H1 (cell line): ENCODE measurements around the gene TAS2R42. TPM values are rescaled to one million over a fixed set of nuclear protein-coding genes. Genes with fewer than 3 reads are reported as not detected.

ENCODE experiments used
- CHD7 ChIP-seq: fragments of 300-600 bp; sonication (generic); IDR thresholded peaks from 2 replicates; pipeline ENCODE4 v1.7.1; 2012; ENCODE audit warnings: low read length, moderate library complexity, mild to moderate bottlenecking, inconsistent platforms; ENCODE audit not compliant: insufficient replicate concordance
- polyA plus RNA-seq, 7 experiments: library from polyadenylated mRNA; depleted of rRNA in 3 of 7; stranded (reverse) in 5 of 7; unstranded in 2 of 7; fragments of >200 nt in 5 of 7; fragments of 200-250 nt in 2 of 7; gene quantifications; 1 replicate in 5 of 7; 2 replicates in 1 of 7; 4 replicates in 1 of 7; pipeline versions ENCODE4 v1.2.1 to v1.2.3, GENCODE V29; 2011 to 2013; ENCODE audit warnings: missing spikeins in 2 of 7, mixed read lengths in 2 of 7
- total RNA-seq: library from RNA; stranded (reverse); fragmentation: NEBNext Ultra II Directional; extraction: Animal tissue kit (Norgen Biotek cat#: 25700); gene quantifications from 2 replicates; pipeline ENCODE4 v1.2.1, GENCODE V29; 2021

TAS2R42 gene
- total and polyA plus RNA-seq, 2 of the 8 experiments (the other 6 are each of a cell fraction or from before 2014, with no cell fraction given), result not detected

- TF ChIP-seq CHD7, result no peak
Observed at GRCh38 chr12:11162502-11162901, 24.2 kb downstream of the TAS2R42 start (continued).
